DND-41 (cell line): Measurements from ENCODE around the gene PRKCA.
"Not testable (repeated sequence)": the region's sequence is repeated elsewhere in the genome, so short reads cannot be mapped to it uniquely, and the experiment has no call there.

Experiments
- ATAC-seq: fragments of 200-7000 bp; cut with Tn5 transposase; 3 replicates; pipeline ENCODE4 v1.9.1; 2021; ENCODE audit warnings: low read depth; ENCODE audit not compliant: insufficient read depth
- DNase-seq: peaks from one replicate; pipeline ENCODE4 v3.0.0-alpha.2; 2020
- H2AFZ ChIP-seq: 2 replicates; pipeline ENCODE4 v1.6.0; 2012; ENCODE audit warnings: low read depth, low read length
- H3K27ac ChIP-seq: 2 replicates; pipeline ENCODE4 v1.5.1; 2012; ENCODE audit warnings: low read length, inconsistent platforms
- H3K27me3 ChIP-seq: fragments of 200-600 bp; sonication (generic); 2 replicates; pipeline ENCODE4 v1.6.0; 2012; ENCODE audit warnings: low read length, mild to moderate bottlenecking, inconsistent platforms; ENCODE audit not compliant: insufficient read depth, poor library complexity
- H3K36me3 ChIP-seq: 2 replicates; pipeline ENCODE4 v1.5.1; 2012; ENCODE audit warnings: low read length, inconsistent platforms; ENCODE audit not compliant: insufficient read depth
- H3K4me1 ChIP-seq: 2 replicates; pipeline ENCODE4 v1.5.1; 2012; ENCODE audit warnings: mild to moderate bottlenecking, low read length; ENCODE audit not compliant: insufficient read depth
- H3K4me2 ChIP-seq: 2 replicates; pipeline ENCODE4 v1.6.0; 2012; ENCODE audit warnings: mild to moderate bottlenecking, moderate library complexity, low read length, inconsistent platforms; ENCODE audit not compliant: insufficient read depth
- H3K4me3 ChIP-seq, 2 experiments: fragments of 200-600 bp in 1 of 2; shearing (Covaris generic) in 1 of 2; 2 replicates each; pipeline ENCODE4 v1.5.1; 2012 to 2016; ENCODE audit warnings: inconsistent platforms in 2 of 2, low read length in 2 of 2, mild to moderate bottlenecking in 2 of 2, low read depth in 1 of 2, moderate library complexity in 1 of 2
- H3K79me2 ChIP-seq: 2 replicates; pipeline ENCODE4 v1.6.0; 2012; ENCODE audit warnings: low read length, inconsistent platforms; ENCODE audit not compliant: insufficient read depth
- H3K9ac ChIP-seq: 2 replicates; pipeline ENCODE4 v1.6.0; 2012; ENCODE audit warnings: low read depth, mild to moderate bottlenecking, inconsistent platforms, low read length, moderate library complexity
- H3K9me3 ChIP-seq: 2 replicates; pipeline ENCODE4 v1.5.1; 2012; ENCODE audit warnings: low read length, moderate library complexity, mild to moderate bottlenecking, inconsistent platforms; ENCODE audit not compliant: insufficient read depth, severe bottlenecking
- H4K20me1 ChIP-seq: 2 replicates; pipeline ENCODE4 v1.6.0; 2012; ENCODE audit warnings: low read length; ENCODE audit not compliant: insufficient read depth
- CTCF ChIP-seq: IDR thresholded peaks from 2 replicates; pipeline ENCODE4 v1.5.1; 2012; ENCODE audit warnings: borderline replicate concordance, low read length, moderate library complexity, mild to moderate bottlenecking; ENCODE audit not compliant: poor library complexity, severe bottlenecking; ENCODE audit errors: extremely low read depth
- EZH2 ChIP-seq: IDR thresholded peaks from 3 replicates; pipeline ENCODE4 v1.6.1; 2012; ENCODE audit warnings: borderline replicate concordance, low read depth, mild to moderate bottlenecking, moderate library complexity, low read length, inconsistent platforms; ENCODE audit not compliant: severe bottlenecking

The PRKCA gene

GRCh38 chr17:66474806-66475497, 172.5 kb downstream of the PRKCA start:
- Histone ChIP-seq H3K4me3 (no peak overlapping the region), H3K27me3 (no peaks in the 10 kb centered on the region), H3K9me3 (no peaks in the 10 kb centered on the region), H3K4me1 (no peaks in the 10 kb centered on the region), H3K79me2 (peaks cover 34% of the 10 kb centered on the region), H3K36me3 (no peaks in the 10 kb centered on the region), H2AFZ (no peak overlapping the region), H3K4me2 (no peak overlapping the region), H3K9ac (no peak overlapping the region), H4K20me1 (0 out of 2 replicates have a peak, but pooled peaks cover 6% of the 10 kb centered on the region), H3K27ac (no peak overlapping the region)
- TF ChIP-seq EZH2 (no peak), CTCF (no peak)
- ATAC-seq (no peak), DNase-seq (no peak)

- no peak overlapping the region for H3K9ac ChIP-seq
- no peak for DNase-seq
Observed at GRCh38 chr17:66476014-66476413, 173.6 kb downstream of the PRKCA start.

GRCh38 chr17:66477615-66478283, 175.3 kb downstream of the PRKCA start:
- Histone ChIP-seq H3K4me3 (no peak overlapping the region), H3K9me3 (no peaks in the 10 kb centered on the region), H3K27me3 (no peaks in the 10 kb centered on the region), H2AFZ (no peak overlapping the region), H3K4me1 (no peaks in the 10 kb centered on the region), H3K27ac (no peak overlapping the region), H4K20me1 (0 out of 2 replicates have a peak, but pooled peaks cover 6% of the 10 kb centered on the region), H3K36me3 (no peaks in the 10 kb centered on the region), H3K9ac (no peak overlapping the region), H3K4me2 (no peak overlapping the region), H3K79me2 (peaks cover 31% of the 10 kb centered on the region)
- TF ChIP-seq EZH2: no peak
- DNase-seq: no peak
- ATAC-seq: no peak

More at GRCh38 chr17:66476014-66476413, 173.6 kb downstream of the PRKCA start:
- no peaks in the 10 kb centered on the region for H3K27me3 ChIP-seq
- no peak overlapping the region for H2AFZ ChIP-seq
- H3K79me2 ChIP-seq: peaks cover 38% of the 10 kb centered on the region
- no peaks in the 10 kb centered on the region for H3K36me3 ChIP-seq
- H3K9me3 ChIP-seq: no peaks in the 10 kb centered on the region
- ATAC-seq: no peak
- no peak overlapping the region for H3K27ac ChIP-seq
- TF ChIP-seq CTCF (no peak), EZH2 (no peak)
- no peaks in the 10 kb centered on the region for H3K4me1 ChIP-seq
- no peak overlapping the region for H3K4me3 ChIP-seq
- no peak overlapping the region for H3K4me2 ChIP-seq
- H4K20me1 ChIP-seq: 0 out of 2 replicates have a peak, but pooled peaks cover 6% of the 10 kb centered on the region

GRCh38 chr17:66479230-66479889, 176.9 kb downstream of the PRKCA start:
- not testable (repeated sequence) for H3K4me1 ChIP-seq, H3K9ac ChIP-seq, H3K36me3 ChIP-seq, H3K9me3 ChIP-seq, ATAC-seq, H3K27ac ChIP-seq, DNase-seq, H3K4me2 ChIP-seq, H2AFZ ChIP-seq, H3K4me3 ChIP-seq, H4K20me1 ChIP-seq, H3K27me3 ChIP-seq
- peaks cover 25% of the 10 kb centered on the region for H3K79me2 ChIP-seq
